Activated T-cell treated with anti-CD3 and anti-CD28 coated beads for 48 hours (primary cell): ENCODE data around the gene ROPN1L.
"Not testable (repeated sequence)": the region's sequence is repeated elsewhere in the genome, so short reads cannot be mapped to it uniquely, and the experiment has no call there.

ENCODE experiments used
- DNase-seq: peaks from one replicate; pipeline ENCODE4 v3.0.0-alpha.2; 2020; ENCODE audit warnings: low read depth

ROPN1L gene

GRCh38 chr5:10480237-10480985 is 38.7 kb downstream of the ROPN1L start:
- DNase-seq: no peak

- no peak for DNase-seq
Measured at GRCh38 chr5:10481241-10481935, 39.7 kb downstream of the ROPN1L start.

- DNase-seq: no peak
Measured at GRCh38 chr5:10482791-10483530, 41.3 kb downstream of the ROPN1L start.

GRCh38 chr5:10484774-10485141 is 43.1 kb downstream of the ROPN1L start:
- no peak for DNase-seq

GRCh38 chr5:10485142-10485795 is 43.6 kb downstream of the ROPN1L start:
- peak; percentile 3 for DNase-seq

GRCh38 chr5:10485897-10486296 is 44.2 kb downstream of the ROPN1L start:
- DNase-seq: no peak

- DNase-seq: no peak
Measured at GRCh38 chr5:10486511-10487344, 45.0 kb downstream of the ROPN1L start.

- no peak for DNase-seq
Measured at GRCh38 chr5:10488144-10488543, 46.5 kb downstream of the ROPN1L start.

GRCh38 chr5:10489810-10490426 is 48.2 kb downstream of the ROPN1L start:
- DNase-seq: no peak

GRCh38 chr5:10490927-10491672 is 49.4 kb downstream of the ROPN1L start:
- DNase-seq: no peak

- DNase-seq: no peak
Measured at GRCh38 chr5:10491673-10492026, 50.0 kb downstream of the ROPN1L start.

- no peak for DNase-seq
Measured at GRCh38 chr5:10493884-10494283, 52.2 kb downstream of the ROPN1L start.

GRCh38 chr5:10494497-10494896 is 52.8 kb downstream of the ROPN1L start:
- not testable (repeated sequence) for DNase-seq

GRCh38 chr5:10497554-10497953 is 55.9 kb downstream of the ROPN1L start:
- no peak for DNase-seq

- no peak for DNase-seq
Measured at GRCh38 chr5:10498350-10498749, 56.7 kb downstream of the ROPN1L start.

GRCh38 chr5:10499066-10499465 is 57.4 kb downstream of the ROPN1L start:
- no peak for DNase-seq

- DNase-seq: no peak
Measured at GRCh38 chr5:10499776-10500175, 58.1 kb downstream of the ROPN1L start.

GRCh38 chr5:10500669-10501068 is 59.0 kb downstream of the ROPN1L start:
- DNase-seq: no peak

- no peak for DNase-seq
Measured at GRCh38 chr5:10501554-10502075, 59.9 kb downstream of the ROPN1L start.

- no peak for DNase-seq
Measured at GRCh38 chr5:10502130-10502529, 60.5 kb downstream of the ROPN1L start.
